Measurements from ENCODE around the gene KIAA1191. TPM values are rescaled to one million over a fixed set of nuclear protein-coding genes. Genes with fewer than 3 reads are reported as not detected.

The KIAA1191 gene
- 128 and 136 TPM in 2 replicates for total RNA-seq (2021)
- long read RNA-seq, transcript KIAA1191-202 (8 exons, 2,700 nt) = minor isoform, 12 of 438 reads
- long read RNA-seq, transcript KIAA1191-201 (9 exons, 2,991 nt) = major isoform, 238 of 438 reads
- long read RNA-seq, transcript KIAA1191-203 (5 exons, 2,243 nt) = minor isoform, 8 of 438 reads
- long read RNA-seq, partial matches to known transcripts = 41 of 438 reads
- long read RNA-seq, other reads (novel, unspliced or antisense) = 130 of 438 reads

GRCh38 chr5:176361437-176362232 is at the start of gene KIAA1191:
KIAA1191 (minus strand) TSS chr5:176361764; CDS start chr5:176359508, 2,256 bp downstream.
- no peaks in the 10 kb centered on the region; the same call in 1 of the 2 replicates for H3K4me1 ChIP-seq (ENCODE audit: insufficient read depth, low read length)
- H2BK12ac ChIP-seq (ENCODE audit: insufficient read length, low read depth, low read length) = no peak within 1 kb of the TSS
- H3K14ac ChIP-seq (ENCODE audit: insufficient read depth, low read length) = peak within 1 kb of the TSS; percentile 93
- H3K23me2 ChIP-seq (ENCODE audit: insufficient read length, low read depth, low read length, poor library complexity, severe bottlenecking) = peaks cover 23% of the 10 kb centered on the region
- H3K4me1 Mint-ChIP-seq = peaks cover 15 to 17% of the 10 kb centered on the region in 2 experiments
- H3T11ph ChIP-seq (ENCODE audit: low read length) = no peak within 1 kb of the TSS
- H2AFZ ChIP-seq (ENCODE audit: low read length) = no peak within 1 kb of the TSS
- H3K4me3 Mint-ChIP-seq = peak within 1 kb of the TSS; percentile 98 to 99
- peaks cover 18 to 30% (median 26%) of the 10 kb centered on the region in 3 experiments for H3K36me3 Mint-ChIP-seq (ENCODE audit: insufficient read depth in 1 of 3, low read depth in 3 of 3)
- no peaks in the 10 kb centered on the region for H3K9me3 Mint-ChIP-seq
- no peak within 1 kb of the TSS for H4K8ac ChIP-seq (replicated peaks; ENCODE audit: insufficient read length, low read depth, low read length)
- H2BK5ac ChIP-seq (ENCODE audit: insufficient read length, low read length) = no peak within 1 kb of the TSS
- peaks cover 43% of the 10 kb centered on the region for H3K27me3 Mint-ChIP-seq (ENCODE audit: low read depth)
- H3K56ac ChIP-seq (ENCODE audit: insufficient read length, low read depth, low read length) = no peak within 1 kb of the TSS
- H4K91ac ChIP-seq (ENCODE audit: insufficient read length, low read depth, low read length) = no peak within 1 kb of the TSS
- no peak within 1 kb of the TSS for H3K23ac ChIP-seq (ENCODE audit: insufficient read length, low read depth, low read length)
- TF ChIP-seq CTCF (conservative IDR thresholded peaks at IDR 0.05) = no peak
- H4K5ac ChIP-seq (ENCODE audit: insufficient read length, low read depth, low read length) = no peak within 1 kb of the TSS
- peaks cover 8% of the 10 kb centered on the region; the same call in 1 of the 2 replicates for H3K79me2 ChIP-seq (ENCODE audit: insufficient read depth, low read length)
- H3K9me3 ChIP-seq (ENCODE audit: control insufficient read depth, low read depth, low read length) = no peaks in the 10 kb centered on the region
- WGBS (ENCODE audit: extremely low coverage, insufficient read length, low lambda C conversion rate) = no CpG with 5 or more reads among the region's 56 CpGs
- no peak within 1 kb of the TSS for H2AK5ac ChIP-seq (ENCODE audit: insufficient read length, low read length)
- peak within 1 kb of the TSS; percentile 85 for H3K18ac ChIP-seq (ENCODE audit: insufficient read length, low read depth, low read length)
- H3K79me1 ChIP-seq (ENCODE audit: insufficient read depth, low read depth, low read length, poor library complexity, severe bottlenecking) = no peaks in the 10 kb centered on the region
- H4K20me1 ChIP-seq (ENCODE audit: control insufficient read depth, insufficient read depth, insufficient read length) = no peaks in the 10 kb centered on the region
- peak; percentile 92 for DNase-seq
- H2BK20ac ChIP-seq (ENCODE audit: low read depth, low read length, poor library complexity, severe bottlenecking) = no peak within 1 kb of the TSS
- H3K9ac ChIP-seq (ENCODE audit: extremely low read depth, insufficient read length, low read length) = peak within 1 kb of the TSS; percentile 85
- no peak within 1 kb of the TSS for H3K27ac ChIP-seq (ENCODE audit: insufficient read length, low read depth, low read length)
- H3K4me2 ChIP-seq (ENCODE audit: insufficient read depth, insufficient read length, low read length) = peak within 1 kb of the TSS; percentile 70
- H3K27me3 ChIP-seq (ENCODE audit: insufficient read depth, low read length) = peaks cover 9% of the 10 kb centered on the region; the same call in 1 of the 2 replicates
- H2BK120ac ChIP-seq (ENCODE audit: low read depth, low read length, poor library complexity, severe bottlenecking) = no peak within 1 kb of the TSS
- H2BK15ac ChIP-seq (ENCODE audit: low read depth, low read length) = no peak within 1 kb of the TSS
- peak within 1 kb of the TSS; percentile 91 to 100 (median 99); a peak in 6 of 7 replicates for H3K27ac Mint-ChIP-seq
- no peak within 1 kb of the TSS for H3K4ac ChIP-seq (ENCODE audit: low read depth, low read length)

All from H9 (cell line).